ENCODE measurements around the gene COL20A1. TPM values are rescaled to one million over a fixed set of nuclear protein-coding genes. Genes with fewer than 3 reads are reported as not detected.
"Not testable (repeated sequence)": the region's sequence is repeated elsewhere in the genome, so short reads cannot be mapped to it uniquely, and the experiment has no call there.

COL20A1 gene
- total and polyA plus RNA-seq, 2 of the 13 experiments (the other 11 are each of a cell fraction or from before 2014, with no cell fraction given), result not detected

DNA sequence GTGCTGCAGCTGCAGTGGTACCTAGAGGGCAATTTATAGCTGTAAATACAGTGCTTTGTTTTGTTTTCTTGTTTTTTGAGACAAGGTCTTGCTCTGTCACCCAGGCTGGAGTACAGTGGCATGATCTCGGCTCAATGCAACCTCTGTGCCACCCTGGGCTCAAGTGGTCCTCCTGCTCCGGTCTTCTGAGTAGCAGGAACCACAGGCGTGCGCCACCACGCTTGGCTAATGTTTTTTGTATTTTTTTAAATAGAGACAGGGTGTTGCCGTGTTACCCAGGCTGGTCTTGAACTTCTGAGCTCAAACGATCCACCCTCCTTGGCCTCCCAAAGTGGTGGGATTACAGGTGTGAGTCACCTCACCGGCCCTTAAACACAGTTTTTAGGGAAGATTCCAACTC, 41.4 kb downstream of the COL20A1 start (continued):
- TF ChIP-seq ZNF687 (CRISPR knock-in tag; IDR thresholded peaks at IDR 0.05) (no peak), NFIC (IDR thresholded peaks at IDR 0.05; ENCODE audit: low read length) (no peak), ZNF143 (CRISPR knock-in tag; IDR thresholded peaks at IDR 0.05) (no peak), RXRA (CRISPR knock-in tag; IDR thresholded peaks at IDR 0.05) (no peak), ZSCAN12 (CRISPR knock-in tag; IDR thresholded peaks at IDR 0.05) (no peak), MIER3 (CRISPR knock-in tag; IDR thresholded peaks at IDR 0.05; ENCODE audit: borderline replicate concordance) (no peak)

- 55% methylated on average over 9 of the region's 9 CpGs for WGBS (ENCODE audit: low lambda C conversion rate)
Observed at GRCh38 chr20:63335060-63335459, 42.1 kb downstream of the COL20A1 start.

More at GRCh38 chr20:63335060-63335459, 42.1 kb downstream of the COL20A1 start:
- in situ Hi-C loops (cut with HindIII; ENCODE audit: extremely low pct_ligation_motif_present, low pct_unique_long_range_greater_than_20kb); intact Hi-C loops (cut with micrococcal nuclease; ENCODE audit: unreplicated experiment); H3K9ac ChIP-seq (ENCODE audit: insufficient read depth, low read depth, low read length); H3K9me3 ChIP-seq (ENCODE audit: low read length); H4K20me1 ChIP-seq (ENCODE audit: insufficient read depth, low read length); H3K27ac ChIP-seq (ENCODE audit: extremely low read length, insufficient read depth, low read length); DNase-seq (ENCODE audit: low spot score); H3K79me2 ChIP-seq (ENCODE audit: insufficient read depth, low read length); BruUV-seq (replicated peaks); POLR2A ChIA-PET; CTCF ChIA-PET (ENCODE audit: low intra/inter-chr PET ratio, low total read pairs); H3K36me3 ChIP-seq (replicated peaks in 1 of 2; ENCODE audit: control insufficient read depth in 1 of 2, insufficient read depth in 2 of 2, low read length in 2 of 2); H3K4me1 ChIP-seq (ENCODE audit: insufficient read depth, low read length); H3K4me3 ChIP-seq (replicated peaks in 1 of 3; ENCODE audit: insufficient read depth in 1 of 3, low read depth in 2 of 3, low read length in 3 of 3); ATAC-seq; H2AFZ ChIP-seq (ENCODE audit: low read length); H3K4me2 ChIP-seq (ENCODE audit: low read depth, low read length); FAIRE-seq: not testable (repeated sequence)
- H3K27me3 ChIP-seq (ENCODE audit: control insufficient read depth in 1 of 2, insufficient read depth in 2 of 2, low read length in 2 of 2), result peaks cover 1 to 16% of the 10 kb centered on the region in 2 experiments
- peak; percentile 62 for TF ChIP-seq YY1 (IDR thresholded peaks at IDR 0.05; ENCODE audit: insufficient read depth, insufficient replicate concordance, low read depth, low read length)
